GM21390 (cell line): Measurements from ENCODE around the gene TMEM44.

Experiments used
- ATAC-seq: cut with Tn5 transposase; IDR thresholded peaks from one replicate; pipeline ENCODE4 v1.9.1; 2021; ENCODE audit not compliant: unreplicated experiment

TMEM44 gene

GRCh38 chr3:194582196-194582905 is 50.9 kb downstream of the TMEM44 start:
- ATAC-seq: no peak

- no peak for ATAC-seq
Measured at GRCh38 chr3:194579091-194579606, 54.1 kb downstream of the TMEM44 start.

GRCh38 chr3:194577986-194578905 is 55.0 kb downstream of the TMEM44 start:
- ATAC-seq: no peak

GRCh38 chr3:194575484-194576210 is 57.6 kb downstream of the TMEM44 start:
- no peak for ATAC-seq

- ATAC-seq: no peak
Measured at GRCh38 chr3:194574639-194575483, 58.4 kb downstream of the TMEM44 start.

GRCh38 chr3:194573680-194574437 is 59.4 kb downstream of the TMEM44 start:
- peak; percentile 84 for ATAC-seq

GRCh38 chr3:194572944-194573491 is 60.2 kb downstream of the TMEM44 start:
- no peak for ATAC-seq

GRCh38 chr3:194572143-194572789 is 61.0 kb downstream of the TMEM44 start:
- no peak for ATAC-seq

- no peak for ATAC-seq
Measured at GRCh38 chr3:194571491-194572142, 61.6 kb downstream of the TMEM44 start.

GRCh38 chr3:194570898-194571297 is 62.3 kb downstream of the TMEM44 start:
- no peak for ATAC-seq

GRCh38 chr3:194570235-194570634 is 63.0 kb downstream of the TMEM44 start:
- ATAC-seq: no peak

- no peak for ATAC-seq
Measured at GRCh38 chr3:194569252-194569651, 64.0 kb downstream of the TMEM44 start.

GRCh38 chr3:194565597-194566190 is 67.5 kb downstream of the TMEM44 start:
- ATAC-seq: no peak

- ATAC-seq: no peak
Measured at GRCh38 chr3:194562986-194563385, 70.2 kb downstream of the TMEM44 start.

- no peak for ATAC-seq
Measured at GRCh38 chr3:194561306-194561974, 71.8 kb downstream of the TMEM44 start.

GRCh38 chr3:194560047-194560446 is 73.2 kb downstream of the TMEM44 start:
- no peak for ATAC-seq

- no peak for ATAC-seq
Measured at GRCh38 chr3:194559530-194559929, 73.7 kb downstream of the TMEM44 start.
